Ascending aorta (tissue), 2 donors: ENCODE measurements around the gene TTC7B. TPM values are rescaled to one million over a fixed set of nuclear protein-coding genes. Genes with fewer than 3 reads are reported as not detected.
A peak's percentile ranks its signal among the peaks of the same experiment; 100 is the strongest.

Source experiments
- DNase-seq, 2 donors: peaks; one replicate each; pipeline ENCODE4 v3.0.0-alpha.2; 2019; ENCODE audit warnings: low spot score in 2 of 2
- H3K27ac ChIP-seq, 2 donors: fragments of 200-600 bp; sonication (generic); one replicate each; pipeline ENCODE4 v1.5.1; 2016 to 2017; ENCODE audit warnings: mild to moderate bottlenecking in 1 of 2
- H3K27me3 ChIP-seq: fragments of 200-600 bp; sonication (generic); one replicate; pipeline ENCODE4 v1.5.1; 2017
- H3K36me3 ChIP-seq, 2 donors: fragments of 200-600 bp; sonication (generic); one replicate each; pipeline ENCODE4 v1.5.1; 2016
- H3K4me1 ChIP-seq, 2 donors: fragments of 200-600 bp; sonication (generic); one replicate each; pipeline ENCODE4 v1.5.1; 2016 to 2017; ENCODE audit warnings: mild to moderate bottlenecking in 1 of 2
- H3K4me3 ChIP-seq, 2 donors: fragments of 200-600 bp; sonication (generic); one replicate each; pipeline ENCODE4 v1.5.1; 2016 to 2017; ENCODE audit warnings: mild to moderate bottlenecking in 1 of 2
- H3K9me3 ChIP-seq, 2 donors: fragments of 200-600 bp; sonication (generic); one replicate each; pipeline ENCODE4 v1.5.1; 2016
- CTCF ChIP-seq, 3 experiments: fragments of 200-600 bp in 2 of 3; fragments of 450-650 bp in 1 of 3; sonication (generic) in 2 of 3; IDR thresholded peaks; one replicate each; pipeline ENCODE4 v1.5.1; 2016 to 2019; ENCODE audit warnings: antibody characterized with exemption in 3 of 3, mild to moderate bottlenecking in 1 of 3, moderate library complexity in 1 of 3
- intact Hi-C: fragments of 100-400 bp; cut with DNase I; formaldehyde crosslinking; loops from one replicate; pipeline ENCODE4 v1.15.1; 2023
- total RNA-seq: library from RNA; depleted of rRNA; stranded (reverse); fragments of >200 nt; gene quantifications from one replicate; pipeline ENCODE4 v1.1.0, GENCODE V29; 2016

The TTC7B gene
- total RNA-seq, 1 donor from 2014 or later: 18.5 TPM

- Histone ChIP-seq H3K27ac (no peak overlapping the region), H3K9me3 (peaks cover 3 to 6% of the 10 kb centered on the region in 2 donors), H3K27me3 (no peaks in the 10 kb centered on the region), H3K4me1 (peaks cover 0 to 6% of the 10 kb centered on the region in 2 donors), H3K4me3 (no peak overlapping the region), H3K36me3 (no peaks in the 10 kb centered on the region)
- DNase-seq: no peak
- intact Hi-C loops: loop anchor here (5.0 kb wide), 3 partner anchors 121 to 486 kb away; partner anchors contain the start of gene NRDE2
- no peak for TF ChIP-seq CTCF (IDR thresholded peaks at IDR 0.05)
These were observed 2.5 kb upstream of the TTC7B start for GRCh38 chr14:90818715-90819114.

- intact Hi-C loops: loop anchor here (1.0 to 5.0 kb wide), 5 partner anchors 11 to 516 kb away; partner anchors contain the start of gene NRDE2
- Histone ChIP-seq H3K27ac (no peak overlapping the region), H3K36me3 (no peaks in the 10 kb centered on the region), H3K9me3 (no peaks in the 10 kb centered on the region), H3K27me3 (no peaks in the 10 kb centered on the region), H3K4me1 (peaks cover 0 to 6% of the 10 kb centered on the region in 2 donors), H3K4me3 (peak overlapping the region; percentile 30 to 93)
- no peak for TF ChIP-seq CTCF (IDR thresholded peaks at IDR 0.05)
- no peak for DNase-seq
These were observed 629 bp upstream of the TTC7B start for GRCh38 chr14:90816681-90817436.

- H3K9me3 ChIP-seq: no peaks in the 10 kb centered on the region
- H3K4me1 ChIP-seq: peaks cover 0 to 6% of the 10 kb centered on the region in 2 donors
- intact Hi-C loops: loop anchor here (2.0 to 5.0 kb wide), 4 partner anchors 57 to 483 kb away; partner anchors contain the start of gene NRDE2
- no peaks in the 10 kb centered on the region for H3K27me3 ChIP-seq
- DNase-seq: no peak
- peak overlapping the region; percentile 93 for H3K4me3 ChIP-seq
- no peak overlapping the region for H3K27ac ChIP-seq
- H3K36me3 ChIP-seq: no peaks in the 10 kb centered on the region
- no peak for TF ChIP-seq CTCF (IDR thresholded peaks at IDR 0.05)
These were observed 733 bp downstream of the TTC7B start for GRCh38 chr14:90815572-90815821.

- H3K27ac ChIP-seq: no peak overlapping the region
- no peaks in the 10 kb centered on the region for H3K36me3 ChIP-seq
- intact Hi-C loops: loop anchor here (2.0 to 5.0 kb wide), 4 partner anchors 56 to 483 kb away; partner anchors contain the start of gene NRDE2
- no peaks in the 10 kb centered on the region for H3K9me3 ChIP-seq
- peak overlapping the region; percentile 93 for H3K4me3 ChIP-seq
- no peaks in the 10 kb centered on the region for H3K27me3 ChIP-seq
- H3K4me1 ChIP-seq: peaks cover 0 to 6% of the 10 kb centered on the region in 2 donors
- no peak for DNase-seq
- TF ChIP-seq CTCF (IDR thresholded peaks at IDR 0.05): no peak
These were observed 1.2 kb downstream of the TTC7B start for GRCh38 chr14:90814806-90815571.

GRCh38 chr14:90813442-90813841, 2.8 kb downstream of the TTC7B start:
- Histone ChIP-seq H3K4me1 (peaks cover 0 to 8% of the 10 kb centered on the region in 2 donors), H3K27me3 (no peaks in the 10 kb centered on the region), H3K27ac (no peak overlapping the region), H3K9me3 (no peaks in the 10 kb centered on the region), H3K4me3 (no peak overlapping the region), H3K36me3 (no peaks in the 10 kb centered on the region)
- intact Hi-C loops: no loop called here
- no peak for TF ChIP-seq CTCF (IDR thresholded peaks at IDR 0.05)
- no peak for DNase-seq
